SH-SY5Y (cell line): ENCODE measurements around the gene SACS.

Experiments used
- GATA2 ChIP-seq: IDR thresholded peaks from 2 replicates; pipeline ENCODE4 v1.6.1; 2011; ENCODE audit warnings: mild to moderate bottlenecking, low read depth, low read length
- GATA3 ChIP-seq: IDR thresholded peaks from 2 replicates; pipeline ENCODE4 v1.6.1; 2011; ENCODE audit warnings: low read depth, mild to moderate bottlenecking, low read length, moderate library complexity

GRCh38 chr13:23394821-23395220, 38.7 kb downstream of the SACS start:
- TF ChIP-seq GATA2 = no peak
- TF ChIP-seq GATA3 = no peak
